COLO668 (cell line): ENCODE measurements around the gene XRCC4.
A peak's percentile ranks its signal among the peaks of the same experiment; 100 is the strongest.
"Not testable (repeated sequence)": the region's sequence is repeated elsewhere in the genome, so short reads cannot be mapped to it uniquely, and the experiment has no call there.

Experiments used
- DNase-seq: peaks from one replicate; lab custom pipeline; 2025; ENCODE audit not compliant: unreplicated experiment; lab: John Stamatoyannopoulos, UW

The XRCC4 gene

GRCh38 chr5:83076742-83077661 is at the start of gene XRCC4, which contains the start of gene TMEM167A:
Gene XRCC4, plus strand, starts transcription at chr5:83077547. Its CDS starts 27,373 bp downstream, at chr5:83104920.
Gene TMEM167A, minus strand, starts transcription at chr5:83077394. Its CDS starts 71 bp downstream, at chr5:83077323.
- DNase-seq = peak; percentile 92

GRCh38 chr5:83029912-83030311 is 47.4 kb upstream of the XRCC4 start:
- DNase-seq = no peak

- DNase-seq = no peak
Observed at GRCh38 chr5:83031381-83031780, 46.0 kb upstream of the XRCC4 start.

GRCh38 chr5:83034036-83034435 is 43.3 kb upstream of the XRCC4 start:
- no peak for DNase-seq

GRCh38 chr5:83034528-83035207 is 42.7 kb upstream of the XRCC4 start:
- no peak for DNase-seq

GRCh38 chr5:83035373-83036100 is 41.8 kb upstream of the XRCC4 start:
- no peak for DNase-seq

- DNase-seq = no peak
Observed at GRCh38 chr5:83036991-83037575, 40.3 kb upstream of the XRCC4 start.

GRCh38 chr5:83038924-83039323 is 38.4 kb upstream of the XRCC4 start:
- no peak for DNase-seq

- DNase-seq = no peak
Observed at GRCh38 chr5:83042507-83042906, 34.8 kb upstream of the XRCC4 start.

- no peak for DNase-seq
Observed at GRCh38 chr5:83044926-83045325, 32.4 kb upstream of the XRCC4 start.

- no peak for DNase-seq
Observed at GRCh38 chr5:83048277-83048676, 29.1 kb upstream of the XRCC4 start.

GRCh38 chr5:83048811-83049210 is 28.5 kb upstream of the XRCC4 start:
- no peak for DNase-seq

GRCh38 chr5:83049370-83049885 is 27.9 kb upstream of the XRCC4 start:
- no peak for DNase-seq

- no peak for DNase-seq
Observed at GRCh38 chr5:83050723-83051340, 26.5 kb upstream of the XRCC4 start.

- DNase-seq = no peak
Observed at GRCh38 chr5:83055166-83055565, 22.2 kb upstream of the XRCC4 start.

GRCh38 chr5:83058726-83059125 is 18.6 kb upstream of the XRCC4 start:
- DNase-seq = no peak

- no peak for DNase-seq
Observed at GRCh38 chr5:83059341-83059740, 18.0 kb upstream of the XRCC4 start.

GRCh38 chr5:83066548-83067110 is 10.7 kb upstream of the XRCC4 start:
- DNase-seq = no peak

- DNase-seq = not testable (repeated sequence)
Observed at GRCh38 chr5:83067377-83067776, 10.0 kb upstream of the XRCC4 start.
